ENCODE results near the gene CSGALNACT2.
A peak's percentile ranks its signal among the peaks of the same experiment; 100 is the strongest.

Gene CSGALNACT2

GRCh38 chr10:43124094-43124521, 14.1 kb upstream of the CSGALNACT2 start:
- DNase-seq (ENCODE audit: low read depth), result no peak

DNA sequence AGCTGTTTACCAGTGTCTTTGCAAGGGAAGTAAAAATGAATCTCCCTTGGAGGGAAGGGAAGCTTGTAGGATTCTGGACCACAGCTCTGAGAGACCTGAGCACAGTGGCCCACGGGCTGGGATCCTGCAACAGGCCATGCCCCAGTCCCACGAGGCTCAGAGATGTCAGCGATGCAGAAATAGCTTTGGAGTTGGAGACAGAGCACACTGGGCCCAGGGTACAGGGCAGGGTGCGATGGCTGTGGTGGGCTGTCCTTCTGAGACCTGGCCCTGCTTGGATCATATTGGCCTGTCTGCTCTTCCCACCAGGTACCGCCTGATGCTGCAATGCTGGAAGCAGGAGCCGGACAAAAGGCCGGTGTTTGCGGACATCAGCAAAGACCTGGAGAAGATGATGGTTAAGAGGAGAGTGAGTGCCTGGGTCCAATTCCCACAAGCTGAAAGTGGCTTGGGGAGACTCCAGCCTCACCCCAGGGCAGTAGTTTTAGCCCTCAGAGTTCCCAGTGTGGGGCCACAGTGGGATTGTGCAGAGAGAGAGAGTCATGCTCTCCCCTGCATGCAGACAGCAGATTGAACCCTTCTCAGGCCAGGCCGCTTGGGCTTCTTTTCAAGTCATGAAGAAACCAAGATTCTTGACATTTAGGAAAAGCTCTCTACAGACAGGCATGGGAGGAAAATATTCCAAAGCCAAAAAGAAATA, 13.5 kb upstream of the CSGALNACT2 start:
- DNase-seq (ENCODE audit: low read depth), result no peak

GRCh38 chr10:43125274-43125845, 12.9 kb upstream of the CSGALNACT2 start:
- no peak for DNase-seq (ENCODE audit: low read depth)

GRCh38 chr10:43125881-43126731, 12.1 kb upstream of the CSGALNACT2 start:
- DNase-seq (ENCODE audit: low read depth), result no peak

- DNase-seq (ENCODE audit: low read depth), result no peak
These were observed 11.4 kb upstream of the CSGALNACT2 start for GRCh38 chr10:43126759-43127424.

GRCh38 chr10:43127442-43127841, 10.8 kb upstream of the CSGALNACT2 start:
- DNase-seq (ENCODE audit: low read depth), result no peak

- no peak for DNase-seq (ENCODE audit: low read depth)
These were observed 9.9 kb upstream of the CSGALNACT2 start for GRCh38 chr10:43128331-43128730.

GRCh38 chr10:43128958-43129706, 9.1 kb upstream of the CSGALNACT2 start:
- no peak for DNase-seq (ENCODE audit: low read depth)

DNA sequence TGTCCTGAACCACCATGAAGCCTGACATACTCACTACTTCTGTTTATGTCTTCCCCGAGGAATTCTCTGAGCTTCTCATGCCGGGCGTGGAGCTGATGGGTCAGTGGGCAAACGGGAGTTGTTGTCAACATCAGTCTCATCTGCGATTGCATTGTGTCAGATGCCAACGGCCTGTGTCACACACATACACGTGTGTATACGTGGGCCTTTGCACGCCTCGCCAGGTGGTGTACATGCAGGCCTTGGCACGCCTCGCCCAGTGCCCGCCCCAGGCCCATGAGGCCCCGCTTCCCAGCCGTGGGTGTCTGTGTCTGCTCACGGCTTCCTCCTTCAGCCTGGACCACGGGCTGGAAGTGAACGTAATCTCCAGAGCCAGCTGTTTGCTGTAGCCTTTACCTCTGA, 7.5 kb upstream of the CSGALNACT2 start:
- no peak for DNase-seq (ENCODE audit: low read depth)

- no peak for DNase-seq (ENCODE audit: low read depth)
These were observed 7.0 kb upstream of the CSGALNACT2 start for GRCh38 chr10:43131256-43131655.

- DNase-seq (ENCODE audit: low read depth), result no peak
These were observed 6.3 kb upstream of the CSGALNACT2 start for GRCh38 chr10:43131906-43132305.

- no peak for DNase-seq (ENCODE audit: low read depth)
These were observed 5.1 kb upstream of the CSGALNACT2 start for GRCh38 chr10:43132867-43133787.

- DNase-seq (ENCODE audit: low read depth), result no peak
These were observed 3.9 kb upstream of the CSGALNACT2 start for GRCh38 chr10:43134126-43134905.

- no peak for DNase-seq (ENCODE audit: low read depth)
These were observed 3.2 kb upstream of the CSGALNACT2 start for GRCh38 chr10:43135064-43135463.

- no peak for DNase-seq (ENCODE audit: low read depth)
These were observed 2.6 kb upstream of the CSGALNACT2 start for GRCh38 chr10:43135656-43136055.

GRCh38 chr10:43136432-43136831, 1.8 kb upstream of the CSGALNACT2 start:
- DNase-seq (ENCODE audit: low read depth), result no peak

- no peak for DNase-seq (ENCODE audit: low read depth)
These were observed 1.1 kb upstream of the CSGALNACT2 start for GRCh38 chr10:43136995-43137716.

DNA sequence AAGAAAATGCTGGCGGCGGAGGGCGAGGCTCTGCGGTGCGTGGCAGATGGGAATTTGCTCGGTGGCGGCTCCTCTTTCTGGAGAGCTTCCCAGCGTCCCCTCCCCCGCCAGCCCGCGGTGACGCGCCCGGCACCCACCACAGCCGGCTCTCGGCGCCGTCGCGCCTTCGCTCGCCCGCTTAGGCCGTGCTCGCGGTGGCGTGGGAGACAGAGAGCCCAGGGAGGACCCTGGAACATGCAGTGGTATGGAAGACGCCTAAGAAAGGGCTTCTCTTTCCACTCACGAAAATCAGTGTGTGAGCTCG, 576 bp upstream of the CSGALNACT2 start:
- peak; percentile 43 for DNase-seq (ENCODE audit: low read depth)

DNA sequence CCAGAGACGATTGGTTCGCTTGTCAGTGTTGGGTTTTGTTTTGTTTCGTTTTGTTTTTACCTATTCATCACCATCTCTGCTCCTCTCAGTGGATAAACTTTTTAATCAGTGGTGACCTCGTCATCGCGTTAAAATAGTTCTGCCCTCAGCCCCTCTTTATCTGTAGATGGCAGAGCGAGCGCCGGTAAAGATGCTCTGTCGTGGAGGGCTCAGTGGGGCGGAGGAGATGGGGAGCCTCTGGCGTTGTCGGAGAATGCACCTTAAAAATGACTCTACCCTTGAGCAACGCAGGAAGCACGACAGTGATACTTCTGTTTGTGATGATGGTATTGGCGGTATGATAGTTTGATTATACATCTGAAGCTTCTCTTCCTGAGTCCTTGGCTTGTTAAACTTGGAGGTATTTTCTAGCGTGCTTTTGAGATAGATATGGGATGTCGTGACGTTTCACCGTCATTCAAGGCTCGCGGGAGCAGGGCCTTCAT, 554 bp downstream of the CSGALNACT2 start:
- DNase-seq (ENCODE audit: low read depth), result peak; percentile 55

Measured in activated T-cell treated with anti-CD3 and anti-CD28 coated beads for 48 hours (primary cell).